Bone marrow (tissue), 2 donors: ENCODE data around the gene CARD11.

Experiments used
- DNase-seq, 2 donors: peaks; one replicate each; lab custom pipeline; 2025; lab: John Stamatoyannopoulos, UW

CARD11 gene

GRCh38 chr7:2905500-2905899 lies 138.2 kb downstream of the CARD11 start:
- DNase-seq: no peak

GRCh38 chr7:2905027-2905426 lies 138.6 kb downstream of the CARD11 start:
- DNase-seq: no peak

- DNase-seq: no peak
Measured at GRCh38 chr7:2904202-2904601, 139.5 kb downstream of the CARD11 start.

GRCh38 chr7:2903682-2904162 lies 139.9 kb downstream of the CARD11 start:
- DNase-seq: no peak

- DNase-seq: no peak
Measured at GRCh38 chr7:2897023-2897422, 146.6 kb downstream of the CARD11 start.

GRCh38 chr7:2896131-2896530 lies 147.5 kb downstream of the CARD11 start:
- DNase-seq: no peak

GRCh38 chr7:2894118-2894940 lies 149.3 kb downstream of the CARD11 start:
- peak in 1 of 2 donors; percentile 67 for DNase-seq

GRCh38 chr7:2893411-2893861 lies 150.2 kb downstream of the CARD11 start:
- DNase-seq: no peak

GRCh38 chr7:2892549-2892948 lies 151.1 kb downstream of the CARD11 start:
- DNase-seq: no peak

- no peak for DNase-seq
Measured at GRCh38 chr7:2887816-2888215, 155.9 kb downstream of the CARD11 start.

GRCh38 chr7:2886900-2887299 lies 156.8 kb downstream of the CARD11 start:
- peak; percentile 5 to 62 for DNase-seq

- DNase-seq: no peak
Measured at GRCh38 chr7:2886391-2886790, 157.3 kb downstream of the CARD11 start.

- no peak for DNase-seq
Measured at GRCh38 chr7:2884161-2884560, 159.5 kb downstream of the CARD11 start.

GRCh38 chr7:2883101-2883500 lies 160.6 kb downstream of the CARD11 start:
- no peak for DNase-seq

GRCh38 chr7:2882111-2882510 lies 161.6 kb downstream of the CARD11 start:
- no peak for DNase-seq

- DNase-seq: no peak
Measured at GRCh38 chr7:2880874-2881533, 162.7 kb downstream of the CARD11 start.

GRCh38 chr7:2880051-2880450 lies 163.6 kb downstream of the CARD11 start:
- no peak for DNase-seq

GRCh38 chr7:2879354-2879753 lies 164.3 kb downstream of the CARD11 start:
- DNase-seq: no peak

GRCh38 chr7:2878306-2878705 lies 165.4 kb downstream of the CARD11 start:
- no peak for DNase-seq

- no peak for DNase-seq
Measured at GRCh38 chr7:2876031-2876731, 167.5 kb downstream of the CARD11 start.

- peak in 1 of 2 donors; percentile 48 for DNase-seq
Measured at GRCh38 chr7:2873686-2874551, 169.7 kb downstream of the CARD11 start.

- DNase-seq: no peak
Measured at GRCh38 chr7:2873146-2873545, 170.5 kb downstream of the CARD11 start.
